Measurements from ENCODE around the gene HRH1.
"Not testable (repeated sequence)": the region's sequence is repeated elsewhere in the genome, so short reads cannot be mapped to it uniquely, and the experiment has no call there.

HRH1 gene

DNA sequence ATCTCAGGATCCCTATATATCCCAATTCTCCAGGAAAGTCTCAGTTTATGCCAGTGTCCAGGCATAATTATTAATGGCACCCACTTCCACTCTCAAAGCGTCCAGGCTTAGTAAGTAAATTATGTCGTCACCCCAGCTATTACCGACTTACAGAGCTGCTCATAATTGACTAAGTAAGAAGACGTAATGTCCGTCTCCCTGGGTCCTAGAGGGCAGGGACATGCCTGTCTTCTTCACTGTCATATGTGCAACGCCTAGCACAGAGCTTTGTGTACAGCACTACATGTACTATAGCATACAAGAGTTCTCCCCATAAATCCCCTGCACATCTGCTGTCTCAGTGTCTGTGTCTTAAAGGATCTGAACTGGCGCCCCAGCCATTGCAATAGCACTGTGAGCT is 23.9 kb upstream of the HRH1 start:
- TF ChIP-seq, protein P1, sequence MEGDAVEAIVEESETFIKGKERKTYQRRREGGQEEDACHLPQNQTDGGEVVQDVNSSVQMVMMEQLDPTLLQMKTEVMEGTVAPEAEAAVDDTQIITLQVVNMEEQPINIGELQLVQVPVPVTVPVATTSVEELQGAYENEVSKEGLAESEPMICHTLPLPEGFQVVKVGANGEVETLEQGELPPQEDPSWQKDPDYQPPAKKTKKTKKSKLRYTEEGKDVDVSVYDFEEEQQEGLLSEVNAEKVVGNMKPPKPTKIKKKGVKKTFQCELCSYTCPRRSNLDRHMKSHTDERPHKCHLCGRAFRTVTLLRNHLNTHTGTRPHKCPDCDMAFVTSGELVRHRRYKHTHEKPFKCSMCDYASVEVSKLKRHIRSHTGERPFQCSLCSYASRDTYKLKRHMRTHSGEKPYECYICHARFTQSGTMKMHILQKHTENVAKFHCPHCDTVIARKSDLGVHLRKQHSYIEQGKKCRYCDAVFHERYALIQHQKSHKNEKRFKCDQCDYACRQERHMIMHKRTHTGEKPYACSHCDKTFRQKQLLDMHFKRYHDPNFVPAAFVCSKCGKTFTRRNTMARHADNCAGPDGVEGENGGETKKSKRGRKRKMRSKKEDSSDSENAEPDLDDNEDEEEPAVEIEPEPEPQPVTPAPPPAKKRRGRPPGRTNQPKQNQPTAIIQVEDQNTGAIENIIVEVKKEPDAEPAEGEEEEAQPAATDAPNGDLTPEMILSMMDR (IDR thresholded peaks at IDR 0.05; ENCODE audit: low read length) = no peak
- TF ChIP-seq EZH2 (IDR thresholded peaks at IDR 0.05; ENCODE audit: borderline replicate concordance, low read length) = no peak
- Histone ChIP-seq H3K4me3 (ENCODE audit: low read depth, low read length, poor library complexity, severe bottlenecking) (no peak overlapping the region), H3K9ac (ENCODE audit: low read length) (no peak overlapping the region), H3K79me2 (ENCODE audit: insufficient read depth, low read length) (no peaks in the 10 kb centered on the region), H3K27ac (ENCODE audit: low read depth, low read length, poor library complexity, severe bottlenecking) (no peak overlapping the region), H3K27me3 (ENCODE audit: insufficient read depth, low read length) (no peaks in the 10 kb centered on the region), H3K9me2 (ENCODE audit: low read depth, low read length) (no peaks in the 10 kb centered on the region), H3K9me3 (ENCODE audit: low read length) (no peaks in the 10 kb centered on the region), H4K20me1 (ENCODE audit: insufficient read depth, low read length) (no peaks in the 10 kb centered on the region), H3K4me1 (ENCODE audit: insufficient read depth, low read length, severe bottlenecking) (no peaks in the 10 kb centered on the region), H2AFZ (ENCODE audit: low read length) (no peak overlapping the region), H3F3A (ENCODE audit: insufficient read depth, low read length) (no peaks in the 10 kb centered on the region), H3K36me3 (ENCODE audit: insufficient read depth, low read length) (no peaks in the 10 kb centered on the region), H3K4me2 (ENCODE audit: low read length) (no peak overlapping the region)

DNA sequence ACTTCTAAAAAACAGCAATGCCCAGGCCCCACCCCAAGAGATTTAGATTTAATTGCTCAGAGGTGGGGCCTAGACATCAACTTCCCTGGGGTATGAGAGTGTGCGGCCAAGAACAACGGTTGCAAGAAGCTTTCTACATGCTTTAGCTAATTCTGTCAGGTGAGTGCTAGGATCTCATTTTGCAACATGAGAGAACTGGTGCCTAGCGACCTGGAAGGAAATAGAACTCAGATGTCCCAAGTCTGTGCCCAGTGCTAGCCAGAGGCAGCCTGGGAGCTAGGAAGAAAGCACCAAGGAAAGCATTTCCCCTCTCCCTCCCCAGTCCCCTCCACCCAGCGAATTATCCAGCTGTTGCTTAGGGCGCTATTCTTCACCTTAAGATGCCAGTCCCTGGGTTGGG is 22.9 kb upstream of the HRH1 start:
- Histone ChIP-seq H3K36me3 (ENCODE audit: insufficient read depth, low read length) (no peaks in the 10 kb centered on the region), H2AFZ (ENCODE audit: low read length) (no peak overlapping the region), H3K4me2 (ENCODE audit: low read length) (no peak overlapping the region), H3F3A (ENCODE audit: insufficient read depth, low read length) (no peaks in the 10 kb centered on the region), H3K79me2 (ENCODE audit: insufficient read depth, low read length) (no peaks in the 10 kb centered on the region), H3K9me2 (ENCODE audit: low read depth, low read length) (no peaks in the 10 kb centered on the region), H3K4me1 (ENCODE audit: insufficient read depth, low read length, severe bottlenecking) (no peaks in the 10 kb centered on the region), H3K9ac (ENCODE audit: low read length) (no peak overlapping the region), H3K4me3 (ENCODE audit: low read depth, low read length, poor library complexity, severe bottlenecking) (no peak overlapping the region), H3K27ac (ENCODE audit: low read depth, low read length, poor library complexity, severe bottlenecking) (no peak overlapping the region), H3K9me3 (ENCODE audit: low read length) (no peaks in the 10 kb centered on the region), H3K27me3 (ENCODE audit: insufficient read depth, low read length) (no peaks in the 10 kb centered on the region), H4K20me1 (ENCODE audit: insufficient read depth, low read length) (no peaks in the 10 kb centered on the region)
- TF ChIP-seq EZH2 (IDR thresholded peaks at IDR 0.05; ENCODE audit: borderline replicate concordance, low read length) = no peak
- TF ChIP-seq, protein P1 (IDR thresholded peaks at IDR 0.05; ENCODE audit: low read length) = no peak

DNA sequence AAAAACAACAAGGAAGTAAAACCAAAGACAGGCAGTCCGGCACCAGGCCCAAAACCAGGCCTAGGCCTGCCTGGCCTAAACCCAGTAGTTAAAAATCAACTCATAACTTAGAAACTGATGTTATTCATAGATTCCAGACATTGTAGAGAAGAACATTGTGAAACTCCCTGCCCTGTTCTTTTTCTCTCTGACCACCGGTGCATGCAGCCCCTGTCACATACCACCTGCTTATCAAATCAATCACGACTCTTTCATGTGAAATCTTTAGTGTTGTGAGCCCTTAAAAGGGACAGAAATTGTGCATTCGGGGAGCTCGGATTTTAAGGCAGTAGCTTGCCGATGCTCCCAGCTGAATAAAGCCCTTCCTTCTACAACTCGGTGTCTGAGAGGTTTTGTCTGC is 22.4 kb upstream of the HRH1 start:
- not testable (repeated sequence) for H3K4me1 ChIP-seq (ENCODE audit: insufficient read depth, low read length, severe bottlenecking); H3K9me2 ChIP-seq (ENCODE audit: low read depth, low read length); H3K79me2 ChIP-seq (ENCODE audit: insufficient read depth, low read length); H3K4me3 ChIP-seq (ENCODE audit: low read depth, low read length, poor library complexity, severe bottlenecking); H4K20me1 ChIP-seq (ENCODE audit: insufficient read depth, low read length); H3K27me3 ChIP-seq (ENCODE audit: insufficient read depth, low read length); H3K9ac ChIP-seq (ENCODE audit: low read length); H3K27ac ChIP-seq (ENCODE audit: low read depth, low read length, poor library complexity, severe bottlenecking); H3F3A ChIP-seq (ENCODE audit: insufficient read depth, low read length); H3K9me3 ChIP-seq (ENCODE audit: low read length); H3K4me2 ChIP-seq (ENCODE audit: low read length); H2AFZ ChIP-seq (ENCODE audit: low read length); H3K36me3 ChIP-seq (ENCODE audit: insufficient read depth, low read length)

DNA sequence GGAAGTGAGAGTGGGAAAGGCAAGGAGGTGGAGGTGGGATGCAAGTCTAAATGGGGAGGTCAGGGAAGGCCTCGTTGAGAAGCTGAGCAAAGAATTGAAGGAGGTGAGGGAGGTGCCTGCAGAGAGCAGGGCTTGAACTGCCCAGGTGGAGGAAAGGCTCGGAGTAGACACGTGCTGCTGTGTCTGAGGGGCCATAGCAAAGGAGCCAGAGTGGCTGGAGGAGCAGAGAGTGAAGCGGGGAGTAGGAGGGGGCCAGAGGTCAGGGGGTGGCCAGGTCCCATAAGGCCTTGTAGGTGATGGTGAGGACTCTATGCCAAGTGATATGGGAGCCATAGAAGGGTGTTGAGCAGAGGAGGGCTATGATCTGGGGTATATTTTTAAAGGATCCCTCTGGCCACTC is 21.4 kb upstream of the HRH1 start:
- no peak overlapping the region for H3K4me3 ChIP-seq (ENCODE audit: low read depth, low read length, poor library complexity, severe bottlenecking)
- H3K4me2 ChIP-seq (ENCODE audit: low read length) = no peak overlapping the region
- no peaks in the 10 kb centered on the region for H3K4me1 ChIP-seq (ENCODE audit: insufficient read depth, low read length, severe bottlenecking)
- no peak for TF ChIP-seq EZH2 (IDR thresholded peaks at IDR 0.05; ENCODE audit: borderline replicate concordance, low read length)
- TF ChIP-seq, protein P1 (IDR thresholded peaks at IDR 0.05; ENCODE audit: low read length) = no peak
- no peaks in the 10 kb centered on the region for H3F3A ChIP-seq (ENCODE audit: insufficient read depth, low read length)
- no peaks in the 10 kb centered on the region for H3K9me2 ChIP-seq (ENCODE audit: low read depth, low read length)
- H3K9ac ChIP-seq (ENCODE audit: low read length) = no peak overlapping the region
- H3K36me3 ChIP-seq (ENCODE audit: insufficient read depth, low read length) = no peaks in the 10 kb centered on the region
- no peaks in the 10 kb centered on the region for H4K20me1 ChIP-seq (ENCODE audit: insufficient read depth, low read length)
- H3K27me3 ChIP-seq (ENCODE audit: insufficient read depth, low read length) = no peaks in the 10 kb centered on the region
- no peaks in the 10 kb centered on the region for H3K9me3 ChIP-seq (ENCODE audit: low read length)
- H2AFZ ChIP-seq (ENCODE audit: low read length) = no peak overlapping the region
- H3K27ac ChIP-seq (ENCODE audit: low read depth, low read length, poor library complexity, severe bottlenecking) = no peak overlapping the region
- H3K79me2 ChIP-seq (ENCODE audit: insufficient read depth, low read length) = no peaks in the 10 kb centered on the region
